ENCODE measurements around the gene HIGD1C.
"Not testable (repeated sequence)": the region's sequence is repeated elsewhere in the genome, so short reads cannot be mapped to it uniquely, and the experiment has no call there.

The HIGD1C gene

GRCh38 chr12:50934371-50934851 is 17.9 kb upstream of the HIGD1C start:
- DNase-seq (ENCODE audit: low spot score) = no peak

- DNase-seq (ENCODE audit: low spot score) = no peak
Measured at GRCh38 chr12:50934981-50935807, 17.1 kb upstream of the HIGD1C start.

- DNase-seq (ENCODE audit: low spot score) = no peak
Measured at GRCh38 chr12:50936821-50937530, 15.4 kb upstream of the HIGD1C start.

- no peak for DNase-seq (ENCODE audit: low spot score)
Measured at GRCh38 chr12:50937653-50938052, 14.7 kb upstream of the HIGD1C start.

GRCh38 chr12:50947933-50948626 is 4.3 kb upstream of the HIGD1C start:
- no peak for DNase-seq (ENCODE audit: low spot score)

- DNase-seq (ENCODE audit: low spot score) = no peak
Measured at GRCh38 chr12:50948798-50949197, 3.5 kb upstream of the HIGD1C start.

- no peak for DNase-seq (ENCODE audit: low spot score)
Measured at GRCh38 chr12:50949801-50950302, 2.5 kb upstream of the HIGD1C start.

- no peak for DNase-seq (ENCODE audit: low spot score)
Measured at GRCh38 chr12:50951112-50951511, 1.2 kb upstream of the HIGD1C start.

- no peak for DNase-seq (ENCODE audit: low spot score)
Measured at GRCh38 chr12:50953047-50953446, 703 bp downstream of the HIGD1C start.

- DNase-seq (ENCODE audit: low spot score) = not testable (repeated sequence)
Measured at GRCh38 chr12:50954789-50955188, 2.4 kb downstream of the HIGD1C start.

- DNase-seq (ENCODE audit: low spot score) = no peak
Measured at GRCh38 chr12:50955288-50955687, 2.9 kb downstream of the HIGD1C start.

- no peak for DNase-seq (ENCODE audit: low spot score)
Measured at GRCh38 chr12:50955697-50956096, 3.4 kb downstream of the HIGD1C start.

GRCh38 chr12:50960130-50960529 is 7.8 kb downstream of the HIGD1C start:
- DNase-seq (ENCODE audit: low spot score) = no peak

- DNase-seq (ENCODE audit: low spot score) = no peak
Measured at GRCh38 chr12:50961708-50962107, 9.4 kb downstream of the HIGD1C start.

- DNase-seq (ENCODE audit: low spot score) = no peak
Measured at GRCh38 chr12:50964432-50964831, 12.1 kb downstream of the HIGD1C start.

GRCh38 chr12:50971946-50972345 is 19.6 kb downstream of the HIGD1C start:
- no peak for DNase-seq (ENCODE audit: low spot score)

GRCh38 chr12:50979369-50980052 is 27.2 kb downstream of the HIGD1C start:
- no peak for DNase-seq (ENCODE audit: low spot score)

- DNase-seq (ENCODE audit: low spot score) = no peak
Measured at GRCh38 chr12:50980545-50980944, 28.2 kb downstream of the HIGD1C start.

GRCh38 chr12:50981319-50982239 is 29.2 kb downstream of the HIGD1C start:
- DNase-seq (ENCODE audit: low spot score) = no peak

GRCh38 chr12:50984586-50985298 is 32.4 kb downstream of the HIGD1C start:
- no peak for DNase-seq (ENCODE audit: low spot score)

Data from CD4-positive, alpha-beta T cell treated with Interleukin-2 at 100 ng/mL for 4 hours (primary cell).